Measurements from ENCODE around the gene GALNT9.
A peak's percentile ranks its signal among the peaks of the same experiment; 100 is the strongest.
"Not testable (repeated sequence)": the region's sequence is repeated elsewhere in the genome, so short reads cannot be mapped to it uniquely, and the experiment has no call there.

Gene GALNT9

GRCh38 chr12:132152953-132153352, 176.4 kb downstream of the GALNT9 start:
- peak; percentile 8 for DNase-seq

GRCh38 chr12:132152411-132152821, 177.0 kb downstream of the GALNT9 start:
- no peak for DNase-seq

GRCh38 chr12:132151766-132152410, 177.5 kb downstream of the GALNT9 start:
- DNase-seq: peak; percentile 8

- peak; percentile 8 for DNase-seq
These were observed 178.1 kb downstream of the GALNT9 start for GRCh38 chr12:132151145-132151765.

GRCh38 chr12:132150780-132151144, 178.6 kb downstream of the GALNT9 start:
- DNase-seq: no peak

- not testable (repeated sequence) for DNase-seq
These were observed 179.9 kb downstream of the GALNT9 start for GRCh38 chr12:132149526-132149925.

- DNase-seq: no peak
These were observed 180.9 kb downstream of the GALNT9 start for GRCh38 chr12:132148368-132149045.

GRCh38 chr12:132147423-132148367, 181.7 kb downstream of the GALNT9 start:
- no peak for DNase-seq

GRCh38 chr12:132146772-132147422, 182.5 kb downstream of the GALNT9 start:
- no peak for DNase-seq
